HG02885 (cell line): Measurements from ENCODE around the gene PCDH8.
"Not testable (repeated sequence)": the region's sequence is repeated elsewhere in the genome, so short reads cannot be mapped to it uniquely, and the experiment has no call there.

Source experiments
- ATAC-seq: cut with Tn5 transposase; IDR thresholded peaks from one replicate; pipeline ENCODE4 v1.9.1; 2021; ENCODE audit warnings: mild to moderate bottlenecking; ENCODE audit not compliant: unreplicated experiment, poor library complexity

Gene PCDH8

DNA sequence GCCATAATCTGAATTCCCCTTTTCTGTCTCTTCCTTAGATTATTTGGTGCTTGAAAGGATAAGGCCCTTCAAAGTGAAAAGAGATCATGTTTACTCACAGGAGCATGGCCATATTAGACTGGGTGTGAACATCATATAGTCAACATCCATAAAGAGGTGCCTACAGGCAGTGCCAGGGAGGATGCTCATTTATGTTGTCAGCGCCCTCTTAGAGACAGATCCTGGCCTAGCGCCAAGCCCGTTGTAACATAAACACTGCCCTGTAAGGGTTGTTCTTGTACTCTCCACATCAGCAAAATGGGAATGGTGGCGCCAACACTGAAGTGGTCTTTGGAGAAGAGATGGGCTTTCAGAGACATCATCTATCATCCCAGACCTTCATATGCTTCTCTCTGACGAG lies 16.1 kb downstream of the PCDH8 start:
- ATAC-seq, result no peak

DNA sequence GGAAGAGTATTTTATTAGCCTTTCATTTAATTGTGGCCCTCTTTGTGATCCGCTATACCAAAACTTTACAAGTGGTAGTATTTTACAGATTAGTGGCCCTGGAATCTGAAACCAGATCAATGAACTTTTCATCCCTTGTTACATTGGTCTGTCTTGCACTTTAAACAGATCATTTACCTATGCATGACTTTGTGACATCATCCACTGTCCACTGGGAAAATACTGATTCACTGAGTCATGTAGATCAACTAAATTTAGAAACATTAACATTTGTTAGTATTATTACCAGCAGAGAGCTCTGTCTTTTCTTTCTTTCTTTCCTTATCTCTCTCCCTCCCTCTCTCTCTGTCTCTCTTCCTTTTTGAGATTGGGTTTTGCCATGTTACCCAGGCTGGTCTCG lies 17.5 kb downstream of the PCDH8 start:
- no peak for ATAC-seq

DNA sequence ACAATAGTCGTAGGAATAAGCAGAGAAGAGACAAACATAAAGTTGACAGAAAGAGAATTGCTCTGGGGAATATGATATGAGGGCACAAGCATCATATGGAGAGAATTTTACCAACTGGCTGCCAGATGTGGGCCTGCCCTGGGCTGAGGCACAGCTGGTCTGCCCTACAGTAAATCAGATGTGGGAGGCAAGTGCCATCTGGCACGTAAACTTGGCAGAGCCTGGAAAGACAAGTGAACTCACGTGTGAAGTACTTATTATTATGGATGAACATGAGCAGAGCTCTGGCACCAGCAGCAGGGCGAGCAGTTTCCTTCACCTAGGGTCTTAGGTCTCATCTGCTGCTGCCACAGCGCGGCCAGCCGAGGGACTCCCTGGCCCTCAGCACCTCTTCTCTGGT lies 20.6 kb downstream of the PCDH8 start:
- ATAC-seq, result no peak

DNA sequence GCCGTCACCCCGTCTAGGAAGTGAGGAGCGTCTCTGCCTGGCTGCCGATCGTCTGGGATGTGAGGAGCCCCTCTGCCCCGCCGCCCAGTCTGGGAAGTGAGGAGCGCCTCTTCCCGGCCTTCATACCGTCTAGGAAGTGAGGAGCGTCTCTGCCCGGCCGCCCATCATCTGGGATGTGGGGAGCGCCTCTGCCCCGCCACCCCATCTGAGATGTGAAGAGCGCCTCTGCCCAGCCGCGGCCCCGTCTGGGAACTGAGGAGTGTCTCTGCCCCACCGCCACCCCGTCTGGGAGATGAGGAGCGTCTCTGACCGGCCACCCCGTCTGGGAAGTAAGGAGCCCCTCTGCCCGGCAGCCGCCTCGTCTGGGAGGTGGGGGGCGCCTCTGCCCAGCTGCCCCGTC lies 30.6 kb downstream of the PCDH8 start:
- ATAC-seq, result not testable (repeated sequence)

DNA sequence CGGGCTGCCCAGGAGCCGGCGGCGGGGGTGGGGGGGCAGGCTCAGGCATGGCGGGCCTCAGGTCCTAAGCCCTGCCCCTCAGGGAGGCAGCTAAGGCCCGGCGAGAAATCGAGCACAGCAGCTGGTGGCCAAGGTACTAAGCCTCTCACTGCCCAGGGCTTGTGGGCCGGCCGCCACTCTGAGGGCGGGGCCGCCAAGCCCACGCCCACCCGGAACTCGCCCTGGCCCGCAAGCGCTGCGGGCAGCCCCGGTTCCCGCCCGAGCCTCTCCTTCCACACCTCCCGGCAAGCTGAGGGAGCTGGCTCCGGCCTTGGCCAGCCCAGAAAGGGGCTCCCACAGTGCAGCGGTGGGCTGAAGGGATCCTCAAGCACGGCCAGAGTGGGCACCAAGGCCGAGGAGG lies 33.1 kb downstream of the PCDH8 start:
- no peak for ATAC-seq

DNA sequence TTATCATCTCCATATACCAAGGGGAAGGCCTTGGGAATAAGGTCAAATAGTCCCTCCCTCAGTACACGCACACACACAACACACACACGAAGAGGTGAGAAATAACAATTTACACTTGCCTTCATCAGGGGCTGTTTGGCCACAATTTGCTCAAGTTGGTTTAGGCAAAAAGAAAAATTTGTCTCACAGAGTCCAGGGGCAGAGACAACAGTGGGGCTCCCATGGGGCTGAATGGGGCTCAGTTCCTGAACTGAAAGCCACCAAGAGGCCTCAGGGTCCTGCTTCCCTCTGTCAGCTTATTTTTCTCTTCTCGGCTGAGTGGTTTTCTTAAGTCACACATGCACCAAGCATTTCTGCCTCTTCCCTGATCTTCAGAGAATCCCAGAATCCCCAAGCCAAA lies 35.5 kb downstream of the PCDH8 start:
- peak; percentile 47 for ATAC-seq

DNA sequence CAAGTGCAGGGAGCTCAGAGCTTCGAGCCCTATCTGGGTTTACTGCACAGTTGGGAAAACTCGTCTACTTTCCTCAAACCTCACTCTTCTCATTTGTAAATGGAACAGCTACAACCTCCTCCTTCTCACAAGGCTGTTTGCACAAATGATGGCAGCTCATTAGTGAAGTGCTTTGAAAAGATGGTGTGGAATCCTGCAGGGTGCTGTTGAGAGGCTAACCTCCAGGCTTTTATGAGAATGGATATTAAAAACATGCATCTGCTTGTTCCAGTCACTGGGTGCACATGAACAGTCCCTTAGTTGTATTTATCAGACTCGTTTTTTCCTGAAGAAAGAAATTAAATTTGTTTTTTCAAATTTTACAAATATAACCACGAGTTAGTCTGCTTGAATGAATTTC lies 36.6 kb downstream of the PCDH8 start:
- no peak for ATAC-seq

DNA sequence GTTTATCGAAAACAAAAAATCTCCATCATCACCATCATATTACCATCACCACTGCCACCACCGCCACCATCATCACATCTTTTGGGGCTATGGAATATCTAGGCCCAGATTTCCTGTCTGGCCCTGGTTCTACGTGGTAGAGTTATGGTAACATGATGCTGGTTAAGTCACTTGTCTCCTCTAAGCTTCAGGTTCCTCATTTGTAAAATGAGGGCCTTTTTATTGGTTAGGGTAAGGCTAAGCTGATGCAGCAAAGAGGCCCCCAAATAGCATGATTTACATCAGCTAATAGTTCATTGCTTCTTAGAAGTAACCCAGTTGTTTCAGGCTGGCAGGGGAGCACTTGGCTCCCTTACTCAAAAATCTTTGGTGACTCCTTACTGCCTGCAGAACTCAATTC lies 37.9 kb downstream of the PCDH8 start:
- no peak for ATAC-seq

DNA sequence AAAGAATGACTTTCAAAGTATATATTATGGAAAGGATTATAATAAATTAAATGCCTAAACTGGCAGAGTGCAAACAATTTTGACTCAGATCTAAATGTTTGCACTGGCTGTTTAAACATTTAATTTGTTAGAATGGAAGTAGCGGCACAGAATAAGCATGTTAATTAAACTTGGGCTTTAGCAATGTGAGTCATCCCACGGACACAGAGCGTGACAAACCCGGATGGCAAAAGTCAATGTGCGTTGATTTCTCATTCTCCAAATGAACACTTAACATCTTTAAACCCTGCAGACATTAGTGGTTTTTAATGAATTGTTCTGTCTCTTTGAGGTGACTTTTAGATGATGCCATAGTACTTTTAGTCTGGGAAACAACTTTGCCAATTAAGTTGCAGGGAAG lies 38.4 kb downstream of the PCDH8 start:
- ATAC-seq, result no peak

DNA sequence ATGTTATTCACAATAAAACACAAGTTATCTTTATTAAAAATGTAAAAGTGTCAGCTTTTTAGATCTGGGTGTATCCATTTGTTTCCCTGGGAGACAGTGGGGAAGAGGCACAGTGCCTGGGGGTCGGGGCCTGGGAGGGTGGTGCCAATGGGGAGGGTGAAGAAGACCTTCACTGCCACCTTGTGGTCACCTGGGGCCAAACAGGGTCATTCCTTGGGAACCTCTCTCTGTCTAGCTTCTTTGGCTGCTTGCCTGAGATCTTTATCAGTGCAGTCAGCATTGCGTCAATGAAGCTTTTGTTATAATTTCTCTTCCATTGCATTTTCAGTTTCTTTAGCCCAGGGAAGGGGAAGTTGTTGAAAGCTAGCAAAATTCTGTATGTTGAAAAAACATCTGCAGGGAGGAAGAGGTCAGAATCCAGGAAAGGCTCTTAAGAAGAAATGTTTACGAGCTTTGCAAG lies 39.1 kb downstream of the PCDH8 start:
- ATAC-seq, result peak; percentile 79

DNA sequence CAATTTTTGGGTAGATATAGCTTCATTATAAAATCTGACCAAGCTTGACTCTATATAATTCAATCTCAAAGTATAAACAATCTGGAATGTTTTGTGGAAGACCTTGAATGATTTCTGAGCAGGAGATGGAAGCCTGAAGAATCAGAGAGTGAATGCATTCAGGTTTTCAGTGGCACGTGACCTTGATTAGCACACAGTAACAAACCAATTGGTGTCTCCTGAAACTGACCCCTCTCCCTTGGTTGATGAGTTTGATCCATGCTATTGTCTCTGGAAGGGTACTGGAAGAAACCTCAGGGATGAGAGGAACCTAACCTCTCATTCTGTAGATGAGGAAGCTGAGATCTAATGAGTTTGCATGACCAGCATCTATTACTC lies 39.6 kb downstream of the PCDH8 start:
- ATAC-seq, result no peak

DNA sequence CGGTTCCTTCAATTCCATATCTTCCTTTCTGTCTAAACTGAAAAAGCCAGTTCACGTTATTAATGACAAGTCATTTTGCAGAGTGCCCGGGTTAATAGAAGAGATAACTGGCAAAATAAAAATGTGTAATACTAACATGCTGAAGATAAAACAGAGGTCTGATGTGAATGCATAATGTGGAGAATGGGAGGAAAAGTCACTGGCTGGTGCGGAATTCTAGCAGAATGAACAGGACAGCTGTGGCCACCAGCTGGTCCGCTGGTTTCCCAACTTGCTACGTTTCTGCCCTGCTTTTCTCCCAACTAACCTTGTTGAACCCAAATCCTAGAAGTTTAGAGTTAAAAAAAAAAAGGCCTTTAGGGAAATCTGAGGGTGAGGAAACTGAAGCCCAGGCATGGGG lies 42.4 kb downstream of the PCDH8 start:
- ATAC-seq, result no peak

DNA sequence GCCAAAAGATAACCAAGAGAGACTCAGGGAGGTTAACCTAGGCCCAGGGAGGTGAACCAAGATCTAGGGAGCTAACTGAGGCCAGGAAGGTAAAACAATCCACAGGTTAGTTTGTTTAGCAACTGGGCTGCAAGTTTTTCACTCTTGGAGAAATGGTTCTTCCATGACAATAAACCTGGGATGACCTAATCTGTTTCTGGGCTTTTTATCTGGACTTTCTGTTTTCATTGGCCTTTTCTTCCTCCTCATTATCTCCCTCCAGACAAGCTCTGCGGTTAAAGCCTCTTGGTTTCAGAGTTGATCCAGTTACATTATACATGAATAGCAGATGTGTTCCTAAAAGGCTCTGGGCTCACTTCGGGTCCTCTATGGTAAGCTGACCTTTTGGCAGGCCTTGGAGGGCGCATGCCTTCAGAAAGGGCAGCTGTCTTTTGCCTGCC lies 44.2 kb downstream of the PCDH8 start:
- ATAC-seq, result no peak

DNA sequence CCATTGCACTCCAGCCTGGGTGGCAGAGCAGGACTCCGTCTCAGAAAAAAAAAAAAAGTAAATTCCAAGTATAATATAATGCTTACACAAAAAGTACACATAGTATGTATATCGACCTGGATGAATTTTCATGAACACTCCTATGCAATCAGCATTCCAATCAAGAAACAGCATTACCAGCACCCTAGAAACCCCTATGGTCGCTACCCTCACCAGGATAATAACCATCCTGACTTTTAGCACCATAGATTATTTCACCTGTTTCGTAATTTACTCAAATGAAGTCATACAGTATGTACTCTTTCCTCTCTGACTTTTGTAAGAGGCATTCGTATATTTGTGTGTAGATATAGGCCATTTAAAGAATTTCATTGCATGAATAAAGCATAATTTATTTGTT lies 47.6 kb downstream of the PCDH8 start:
- no peak for ATAC-seq

DNA sequence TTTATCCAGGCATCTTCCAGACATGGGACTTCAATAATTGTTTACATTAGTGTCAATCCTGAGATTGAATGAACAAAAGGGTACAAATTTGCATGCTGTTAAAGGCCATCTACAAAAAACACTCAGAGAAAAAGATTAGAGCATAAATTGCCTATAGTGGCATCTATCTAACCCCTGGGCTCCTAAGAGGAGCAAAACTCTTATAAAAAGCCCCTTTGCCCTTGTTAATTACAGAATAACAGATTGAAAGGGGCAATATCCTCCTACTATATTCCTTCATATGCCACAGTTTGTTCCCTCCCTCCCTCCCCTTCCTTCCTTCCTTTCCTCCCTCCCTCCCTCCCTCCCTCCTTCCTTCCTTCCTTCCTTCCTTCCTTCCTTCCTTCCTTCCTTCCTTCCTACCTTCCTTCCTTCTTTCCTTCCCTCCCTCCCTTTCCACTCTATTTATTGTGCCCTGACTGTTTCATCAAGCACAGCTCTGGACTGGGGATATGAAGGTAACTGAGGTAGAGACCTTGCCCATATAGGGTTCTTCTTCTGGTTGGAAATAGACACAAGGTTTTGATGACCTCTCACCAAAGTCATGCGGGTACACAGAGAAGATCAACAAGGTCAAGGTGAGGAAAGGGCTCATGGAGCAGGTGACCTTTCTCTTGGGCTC lies 49.5 kb downstream of the PCDH8 start:
- no peak for ATAC-seq

DNA sequence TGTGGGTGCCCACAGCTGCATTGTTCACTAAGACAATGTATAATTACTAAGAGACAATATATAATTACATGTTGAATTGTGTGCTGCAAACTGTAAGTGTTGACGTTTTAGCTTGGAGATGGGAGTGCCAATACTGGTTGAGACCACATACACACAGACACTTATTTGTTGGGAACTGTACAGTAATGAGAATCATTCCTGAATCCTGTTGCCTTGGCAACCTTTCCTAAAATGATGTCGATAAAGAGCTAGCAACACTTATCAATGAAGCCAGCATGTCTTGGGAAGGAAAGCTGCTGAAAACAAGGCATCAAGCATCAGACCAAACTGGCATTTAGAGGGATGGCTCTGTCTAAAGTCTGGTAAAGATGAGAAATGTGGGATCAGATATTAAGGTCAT lies 51.3 kb downstream of the PCDH8 start:
- no peak for ATAC-seq

DNA sequence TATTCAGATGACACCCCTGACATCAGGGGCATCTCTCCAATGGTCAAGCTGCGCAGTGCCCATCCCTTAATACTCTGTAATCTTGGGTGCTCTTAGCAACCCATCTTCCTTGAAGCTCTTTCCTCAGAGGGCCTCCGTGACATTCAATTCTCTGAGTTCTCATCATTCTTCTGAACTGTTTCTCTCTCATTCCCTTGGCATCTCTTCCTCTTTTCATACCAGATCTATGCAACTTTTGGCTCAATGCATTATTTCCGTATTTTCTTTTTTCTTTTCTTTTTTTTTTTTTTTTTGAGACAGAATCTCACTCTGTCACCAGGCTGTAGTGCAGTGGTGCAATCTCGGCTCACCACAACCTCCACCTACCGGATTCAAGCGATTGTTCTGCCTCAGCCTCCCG lies 53.9 kb downstream of the PCDH8 start:
- no peak for ATAC-seq

DNA sequence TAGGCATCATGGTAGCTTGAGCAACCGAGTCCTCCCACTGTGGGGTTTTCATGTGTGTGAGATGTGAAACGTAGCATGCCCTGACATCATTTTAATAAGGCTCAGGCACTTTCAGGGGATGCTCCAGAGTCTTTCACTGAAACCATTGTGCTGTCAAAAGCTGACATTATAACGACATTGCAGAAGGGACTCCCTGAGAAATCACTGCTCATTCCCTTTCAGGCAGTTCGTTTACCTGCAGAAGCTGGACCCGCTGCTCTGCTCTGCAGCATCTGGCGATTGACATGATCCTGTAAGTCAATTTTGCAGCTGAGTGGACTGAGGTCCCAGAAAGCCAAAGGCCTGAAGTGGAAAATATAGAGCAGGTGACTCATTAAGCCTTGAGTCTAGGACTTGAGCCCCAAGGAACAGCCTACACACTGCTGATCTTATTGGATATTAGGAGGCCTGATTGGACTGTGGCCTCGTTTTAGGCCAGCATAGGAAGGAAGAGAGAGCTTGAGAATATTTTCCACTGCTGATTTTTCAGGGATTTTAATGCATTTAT lies 54.9 kb downstream of the PCDH8 start:
- ATAC-seq, result no peak
